Ectodermal cell (in vitro differentiated cells): ENCODE measurements around the gene SF3A1.

Experiments
- H3K27ac ChIP-seq: 2 replicates; pipeline ENCODE4 v1.7.0; 2013; ENCODE audit warnings: mild to moderate bottlenecking, low read depth, low read length; ENCODE audit not compliant: insufficient read depth, poor library complexity, severe bottlenecking
- H3K27me3 ChIP-seq: 2 replicates; pipeline ENCODE4 v1.7.0; 2013; ENCODE audit warnings: mild to moderate bottlenecking, low read length; ENCODE audit not compliant: insufficient read depth, control insufficient read depth, poor library complexity, severe bottlenecking
- H3K36me3 ChIP-seq: one replicate; pipeline ENCODE4 v1.7.0; 2013; ENCODE audit warnings: low read length; ENCODE audit not compliant: control insufficient read depth, insufficient read depth
- H3K4me1 ChIP-seq: one replicate; pipeline ENCODE4 v1.7.0; 2013; ENCODE audit warnings: low read length; ENCODE audit not compliant: control insufficient read depth, insufficient read depth
- H3K4me3 ChIP-seq: 2 replicates; pipeline ENCODE4 v1.7.0; 2013; ENCODE audit warnings: low read depth, low read length, control low read depth; ENCODE audit not compliant: insufficient read depth
- H3K9me3 ChIP-seq: 2 replicates; pipeline ENCODE4 v1.7.0; 2013; ENCODE audit warnings: mild to moderate bottlenecking, low read length, moderate library complexity; ENCODE audit not compliant: control insufficient read depth
- WGBS, 2 experiments: methylation state at CpG; one replicate each; pipeline ENCODE4 v1.1.7; 2013; ENCODE audit warnings: missing lambda C conversion rate in 2 of 2; 5-methylcytosine and 5-hydroxymethylcytosine counted together

SF3A1 gene

GRCh38 chr22:30295576-30295975 lies 61.1 kb downstream of the SF3A1 start:
- H3K27ac ChIP-seq, result no peak overlapping the region
- peaks cover under 1% of the 10 kb centered on the region for H3K4me1 ChIP-seq
- WGBS, 2 experiments, result 82 to 84% methylated on average over 7 of the region's 7 CpGs
- H3K36me3 ChIP-seq, result no peaks in the 10 kb centered on the region
- no peaks in the 10 kb centered on the region for H3K27me3 ChIP-seq
- no peak overlapping the region for H3K4me3 ChIP-seq
- H3K9me3 ChIP-seq, result no peaks in the 10 kb centered on the region

DNA sequence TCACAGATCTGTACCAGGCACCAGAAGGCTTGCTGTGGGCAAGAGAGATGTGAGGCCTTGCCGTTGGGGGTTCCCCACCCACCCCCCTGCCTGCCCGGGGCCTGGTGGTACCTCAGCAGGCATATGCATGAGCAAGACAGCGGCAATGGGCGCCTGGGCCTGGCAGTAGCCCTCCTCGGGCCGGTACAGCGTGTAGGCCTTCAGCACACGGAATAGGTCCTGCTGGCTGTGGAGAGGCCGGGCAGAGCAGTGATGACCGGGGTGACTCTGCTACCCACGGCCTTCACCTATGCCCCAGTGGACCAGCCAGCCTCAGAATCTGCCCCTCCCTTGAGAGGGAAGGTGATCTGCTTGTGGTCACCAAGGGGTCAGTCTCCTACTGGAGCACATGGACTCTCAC lies 61.9 kb downstream of the SF3A1 start:
- Histone ChIP-seq H3K36me3 (no peaks in the 10 kb centered on the region), H3K27ac (no peak overlapping the region), H3K4me1 (peaks cover 8% of the 10 kb centered on the region), H3K9me3 (no peaks in the 10 kb centered on the region), H3K4me3 (no peak overlapping the region), H3K27me3 (peaks cover 3% of the 10 kb centered on the region)
- 93 to 94% methylated on average over 11 of the region's 11 CpGs for WGBS, 2 experiments

GRCh38 chr22:30294066-30294465 lies 62.6 kb downstream of the SF3A1 start:
- Histone ChIP-seq H3K9me3 (no peaks in the 10 kb centered on the region), H3K4me3 (no peak overlapping the region), H3K36me3 (no peaks in the 10 kb centered on the region), H3K27ac (no peak overlapping the region), H3K27me3 (peaks cover 3% of the 10 kb centered on the region), H3K4me1 (peaks cover 8% of the 10 kb centered on the region)
- WGBS, 2 experiments, result 84 to 85% methylated on average over 9 of the region's 9 CpGs

DNA sequence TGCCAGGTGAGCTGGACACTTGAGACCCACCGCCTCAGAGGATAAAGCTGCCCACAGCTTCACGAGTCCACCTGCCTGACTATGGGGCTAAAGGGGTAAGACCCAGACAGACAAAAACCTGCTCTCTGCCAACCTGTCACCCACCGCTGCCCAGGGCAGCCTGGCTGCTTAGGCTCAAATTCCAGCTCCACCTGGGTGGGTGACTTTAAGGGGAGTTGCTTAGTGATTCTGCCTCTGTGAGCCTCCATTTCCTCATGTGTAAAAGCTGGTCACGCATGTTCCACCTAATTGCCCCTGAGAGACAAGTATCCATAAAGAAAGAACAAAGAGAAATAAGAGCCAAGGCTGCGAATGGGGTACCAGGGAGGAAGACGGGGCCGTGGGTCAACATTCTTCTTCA lies 63.7 kb downstream of the SF3A1 start:
- WGBS, 2 experiments, result 93 to 94% methylated on average over 7 of the region's 7 CpGs
- no peak overlapping the region for H3K4me3 ChIP-seq
- H3K9me3 ChIP-seq, result no peaks in the 10 kb centered on the region
- H3K27ac ChIP-seq, result no peak overlapping the region
- H3K27me3 ChIP-seq, result peaks cover 12% of the 10 kb centered on the region
- H3K4me1 ChIP-seq, result peaks cover 11% of the 10 kb centered on the region
- no peaks in the 10 kb centered on the region for H3K36me3 ChIP-seq

DNA sequence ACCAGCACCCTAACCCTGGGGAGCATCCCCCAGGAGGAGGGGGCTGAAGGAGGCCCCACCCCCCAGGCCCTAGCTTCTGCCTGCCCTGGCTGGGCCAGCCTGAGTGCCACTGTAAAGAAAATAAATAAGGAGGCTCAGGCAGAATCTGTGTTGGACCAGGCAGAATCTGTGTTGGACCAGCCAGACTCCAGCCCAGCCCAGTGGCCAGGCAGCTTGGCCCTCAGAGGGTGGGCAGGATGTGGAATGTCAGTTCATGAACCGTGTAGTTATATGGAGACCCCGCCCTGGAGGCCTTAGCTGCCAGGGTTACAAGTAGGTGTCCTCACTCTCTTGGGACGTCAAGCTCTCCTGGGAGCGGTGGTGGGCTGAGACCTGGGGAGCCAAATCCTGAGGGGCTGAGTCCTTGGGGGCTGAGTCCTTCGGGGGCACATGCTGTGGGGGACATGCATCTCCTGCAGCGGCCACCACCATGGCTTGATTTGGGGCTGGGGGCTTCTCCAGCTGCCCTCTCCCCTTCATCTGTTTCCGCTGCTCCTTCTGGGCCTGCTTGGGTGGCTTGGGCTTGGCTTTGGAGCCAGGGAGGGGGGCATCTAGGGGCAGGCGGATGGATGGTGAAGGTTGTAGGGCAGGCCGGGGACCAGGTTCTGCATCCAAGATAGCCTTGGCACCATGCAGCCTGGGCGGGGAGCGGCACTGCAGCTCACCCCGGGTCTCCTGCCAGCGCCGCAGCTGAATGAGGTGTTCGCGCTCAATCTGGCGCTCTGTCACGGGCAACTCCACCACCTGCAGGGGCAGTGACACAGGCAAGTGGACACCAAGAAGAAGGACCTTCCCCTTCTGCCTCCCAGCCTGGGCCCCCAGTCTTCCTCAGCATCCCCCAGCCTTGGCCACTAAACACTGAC lies 64.4 kb downstream of the SF3A1 start:
- peaks cover 11% of the 10 kb centered on the region for H3K4me1 ChIP-seq
- 95 to 96% methylated on average over 18 of the region's 18 CpGs for WGBS, 2 experiments
- no peaks in the 10 kb centered on the region for H3K9me3 ChIP-seq
- peaks cover 12% of the 10 kb centered on the region for H3K27me3 ChIP-seq
- H3K4me3 ChIP-seq, result no peak overlapping the region
- no peak overlapping the region for H3K27ac ChIP-seq
- H3K36me3 ChIP-seq, result no peaks in the 10 kb centered on the region

DNA sequence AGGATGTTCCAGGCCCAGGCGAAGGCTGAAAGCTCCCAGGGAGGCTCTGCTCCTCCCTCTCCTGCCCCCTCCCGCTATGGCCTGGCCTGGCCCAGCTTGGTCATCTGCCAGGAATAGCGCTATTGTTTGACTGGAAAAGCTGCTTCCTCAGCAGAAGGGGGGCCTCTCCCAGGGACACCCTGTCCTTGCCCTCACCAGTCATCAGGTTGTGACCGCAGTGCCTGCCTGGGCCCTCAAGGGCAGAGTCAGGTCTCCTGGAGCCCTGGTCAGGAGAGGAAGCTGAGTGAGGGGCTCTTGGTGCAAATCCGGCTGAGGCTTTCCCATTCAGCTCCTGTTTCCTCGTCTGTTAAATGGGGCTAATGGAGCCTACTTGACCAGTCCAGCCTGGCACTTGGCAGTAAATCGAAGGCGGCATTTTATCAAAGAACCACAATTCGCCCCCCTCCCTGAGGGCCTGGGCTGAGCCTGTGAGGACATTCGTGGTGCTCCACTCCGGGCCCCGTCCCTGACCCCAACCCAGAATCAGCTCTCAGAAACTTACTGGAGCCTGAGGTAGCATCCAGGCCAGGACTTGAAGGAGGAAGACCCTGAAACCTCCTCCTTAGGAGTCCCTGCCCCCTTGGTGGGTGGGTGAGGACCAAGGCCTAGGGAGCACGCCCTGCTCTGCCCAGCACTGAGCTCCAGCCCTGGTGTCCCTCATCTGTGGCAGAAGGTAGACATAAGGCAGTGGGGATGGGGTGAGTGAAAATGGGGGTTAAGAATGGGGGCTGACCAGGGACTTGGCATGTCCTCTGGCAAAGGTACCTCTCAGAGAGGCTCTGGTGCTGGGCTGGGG lies 65.4 kb downstream of the SF3A1 start:
- Histone ChIP-seq H3K27me3 (peaks cover 12% of the 10 kb centered on the region), H3K27ac (no peak overlapping the region), H3K36me3 (no peaks in the 10 kb centered on the region), H3K4me1 (peaks cover 11% of the 10 kb centered on the region), H3K9me3 (no peaks in the 10 kb centered on the region), H3K4me3 (no peak overlapping the region)
- 90 to 91% methylated on average over 13 of the region's 13 CpGs for WGBS, 2 experiments

- H3K27ac ChIP-seq, result no peak overlapping the region
- peaks cover 11% of the 10 kb centered on the region for H3K4me1 ChIP-seq
- H3K4me3 ChIP-seq, result peak overlapping the region; percentile 68
- WGBS, 2 experiments, result 70 to 79% methylated on average over 3 of the region's 3 CpGs
- H3K36me3 ChIP-seq, result no peaks in the 10 kb centered on the region
- no peaks in the 10 kb centered on the region for H3K9me3 ChIP-seq
- peaks cover 12% of the 10 kb centered on the region for H3K27me3 ChIP-seq
Observed at GRCh38 chr22:30290342-30291057, 66.2 kb downstream of the SF3A1 start.

- Histone ChIP-seq H3K9me3 (no peaks in the 10 kb centered on the region), H3K4me1 (peaks cover 11% of the 10 kb centered on the region), H3K36me3 (no peaks in the 10 kb centered on the region), H3K4me3 (peak overlapping the region; percentile 68), H3K27me3 (peaks cover 12% of the 10 kb centered on the region), H3K27ac (no peak overlapping the region)
- 9 to 10% methylated on average over 12 of the region's 12 CpGs for WGBS, 2 experiments
Observed at GRCh38 chr22:30289980-30290313, 66.7 kb downstream of the SF3A1 start.

GRCh38 chr22:30289141-30289979 lies 67.3 kb downstream of the SF3A1 start, which contains the start of gene CASTOR1:
Gene CASTOR1, minus strand, starts transcription at chr22:30289505. Its CDS starts 8 bp downstream, at chr22:30289497.
- Histone ChIP-seq H3K36me3 (no peaks in the 10 kb centered on the region), H3K27me3 (peaks cover 12% of the 10 kb centered on the region), H3K27ac (peak within 1 kb of the TSS; percentile 54), H3K4me3 (peak within 1 kb of the TSS; percentile 68), H3K4me1 (peaks cover 11% of the 10 kb centered on the region), H3K9me3 (no peaks in the 10 kb centered on the region)
- WGBS, 2 experiments, result 0% methylated on average over 85 of the region's 85 CpGs
